ENCODE data around the gene MYZAP.

DNA sequence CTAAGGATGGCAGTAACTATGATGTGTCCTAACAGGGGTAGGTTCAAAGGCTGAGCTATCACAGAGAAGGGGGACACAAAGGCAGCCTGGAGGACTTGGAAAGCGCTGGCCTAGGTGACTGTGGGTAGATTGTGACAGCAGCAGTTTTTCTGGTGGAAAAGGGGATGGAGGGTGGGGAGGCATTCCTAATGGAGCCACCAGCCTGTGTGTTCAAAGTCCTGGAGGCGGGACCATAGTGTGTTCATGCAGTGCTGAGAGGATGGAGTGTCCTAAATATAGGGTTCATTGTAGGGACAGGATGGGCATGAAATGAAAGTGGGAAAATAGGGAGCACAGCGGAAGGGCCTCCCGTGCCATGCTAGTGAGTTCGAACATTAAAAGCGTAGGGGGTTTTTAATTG is 63.3 kb downstream of the MYZAP start:
- TF ChIP-seq, protein P1, sequence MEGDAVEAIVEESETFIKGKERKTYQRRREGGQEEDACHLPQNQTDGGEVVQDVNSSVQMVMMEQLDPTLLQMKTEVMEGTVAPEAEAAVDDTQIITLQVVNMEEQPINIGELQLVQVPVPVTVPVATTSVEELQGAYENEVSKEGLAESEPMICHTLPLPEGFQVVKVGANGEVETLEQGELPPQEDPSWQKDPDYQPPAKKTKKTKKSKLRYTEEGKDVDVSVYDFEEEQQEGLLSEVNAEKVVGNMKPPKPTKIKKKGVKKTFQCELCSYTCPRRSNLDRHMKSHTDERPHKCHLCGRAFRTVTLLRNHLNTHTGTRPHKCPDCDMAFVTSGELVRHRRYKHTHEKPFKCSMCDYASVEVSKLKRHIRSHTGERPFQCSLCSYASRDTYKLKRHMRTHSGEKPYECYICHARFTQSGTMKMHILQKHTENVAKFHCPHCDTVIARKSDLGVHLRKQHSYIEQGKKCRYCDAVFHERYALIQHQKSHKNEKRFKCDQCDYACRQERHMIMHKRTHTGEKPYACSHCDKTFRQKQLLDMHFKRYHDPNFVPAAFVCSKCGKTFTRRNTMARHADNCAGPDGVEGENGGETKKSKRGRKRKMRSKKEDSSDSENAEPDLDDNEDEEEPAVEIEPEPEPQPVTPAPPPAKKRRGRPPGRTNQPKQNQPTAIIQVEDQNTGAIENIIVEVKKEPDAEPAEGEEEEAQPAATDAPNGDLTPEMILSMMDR (conservative IDR thresholded peaks at IDR 0.05 in 1 of 2, IDR thresholded peaks at IDR 0.05 in 1 of 2; ENCODE audit: extremely low read depth in 1 of 2, insufficient read depth in 1 of 2, low read depth in 1 of 2, low read length in 2 of 2), result no peak
- no peak for TF ChIP-seq EZH2 (IDR thresholded peaks at IDR 0.05; ENCODE audit: borderline replicate concordance, low read length)

All from mammary epithelial cell (primary cell).